ENCODE measurements around the gene GATA1.

Gene GATA1

DNA sequence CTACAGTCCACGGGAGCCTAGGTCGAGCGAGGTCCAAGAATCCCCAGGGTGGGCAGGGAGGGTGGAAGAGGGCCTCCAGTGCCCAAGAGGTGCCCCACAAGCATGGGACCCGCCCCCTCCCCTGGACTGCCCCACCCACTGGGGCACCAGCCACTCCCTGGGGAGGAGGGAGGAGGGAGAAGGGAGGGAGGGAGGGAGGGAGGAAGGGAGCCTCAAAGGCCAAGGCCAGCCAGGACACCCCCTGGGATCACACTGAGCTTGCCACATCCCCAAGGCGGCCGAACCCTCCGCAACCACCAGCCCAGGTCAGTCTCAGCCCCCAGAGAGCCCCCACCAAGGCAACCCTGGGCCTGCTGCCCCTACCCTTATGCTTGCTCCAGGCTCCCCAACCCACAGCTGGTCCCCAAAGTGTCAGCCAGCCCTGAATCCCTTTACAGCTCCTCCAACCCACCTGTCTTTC, at the start of gene GATA1:
TSS of gene GATA1 (plus strand) at position 250 of the 460 bp plus-strand sequence. CDS start 4,520 bp downstream, outside the sequence.
- TF ChIP-seq, protein P1, sequence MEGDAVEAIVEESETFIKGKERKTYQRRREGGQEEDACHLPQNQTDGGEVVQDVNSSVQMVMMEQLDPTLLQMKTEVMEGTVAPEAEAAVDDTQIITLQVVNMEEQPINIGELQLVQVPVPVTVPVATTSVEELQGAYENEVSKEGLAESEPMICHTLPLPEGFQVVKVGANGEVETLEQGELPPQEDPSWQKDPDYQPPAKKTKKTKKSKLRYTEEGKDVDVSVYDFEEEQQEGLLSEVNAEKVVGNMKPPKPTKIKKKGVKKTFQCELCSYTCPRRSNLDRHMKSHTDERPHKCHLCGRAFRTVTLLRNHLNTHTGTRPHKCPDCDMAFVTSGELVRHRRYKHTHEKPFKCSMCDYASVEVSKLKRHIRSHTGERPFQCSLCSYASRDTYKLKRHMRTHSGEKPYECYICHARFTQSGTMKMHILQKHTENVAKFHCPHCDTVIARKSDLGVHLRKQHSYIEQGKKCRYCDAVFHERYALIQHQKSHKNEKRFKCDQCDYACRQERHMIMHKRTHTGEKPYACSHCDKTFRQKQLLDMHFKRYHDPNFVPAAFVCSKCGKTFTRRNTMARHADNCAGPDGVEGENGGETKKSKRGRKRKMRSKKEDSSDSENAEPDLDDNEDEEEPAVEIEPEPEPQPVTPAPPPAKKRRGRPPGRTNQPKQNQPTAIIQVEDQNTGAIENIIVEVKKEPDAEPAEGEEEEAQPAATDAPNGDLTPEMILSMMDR (IDR thresholded peaks at IDR 0.05), result no peak
- Histone ChIP-seq H3K27ac (no peak within 1 kb of the TSS), H3K4me3 (no peak within 1 kb of the TSS)
- DNase-seq (ENCODE audit: low spot score), result no peak

DNA sequence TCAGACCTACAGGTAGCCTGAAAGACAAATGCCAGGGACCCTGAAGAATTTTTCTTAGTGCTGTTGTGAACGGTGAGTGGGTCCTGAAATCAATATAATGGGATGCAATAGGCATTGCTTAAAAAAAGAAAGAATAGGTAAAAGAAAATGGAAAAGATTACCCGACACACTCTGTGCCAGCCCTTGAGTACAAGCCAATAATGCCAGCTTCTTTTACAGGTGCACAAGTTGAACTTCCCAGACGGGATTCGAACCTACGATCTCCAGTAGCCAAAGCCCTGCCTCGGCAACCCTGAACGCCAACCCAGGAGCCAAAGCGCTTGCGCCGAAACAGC, 49.5 kb upstream of the GATA1 start:
- DNase-seq (ENCODE audit: low spot score), result no peak
- Histone ChIP-seq H3K27ac (no peak overlapping the region), H3K4me3 (peak overlapping the region; percentile 45)
- TF ChIP-seq, protein P1 (IDR thresholded peaks at IDR 0.05), result no peak

DNA sequence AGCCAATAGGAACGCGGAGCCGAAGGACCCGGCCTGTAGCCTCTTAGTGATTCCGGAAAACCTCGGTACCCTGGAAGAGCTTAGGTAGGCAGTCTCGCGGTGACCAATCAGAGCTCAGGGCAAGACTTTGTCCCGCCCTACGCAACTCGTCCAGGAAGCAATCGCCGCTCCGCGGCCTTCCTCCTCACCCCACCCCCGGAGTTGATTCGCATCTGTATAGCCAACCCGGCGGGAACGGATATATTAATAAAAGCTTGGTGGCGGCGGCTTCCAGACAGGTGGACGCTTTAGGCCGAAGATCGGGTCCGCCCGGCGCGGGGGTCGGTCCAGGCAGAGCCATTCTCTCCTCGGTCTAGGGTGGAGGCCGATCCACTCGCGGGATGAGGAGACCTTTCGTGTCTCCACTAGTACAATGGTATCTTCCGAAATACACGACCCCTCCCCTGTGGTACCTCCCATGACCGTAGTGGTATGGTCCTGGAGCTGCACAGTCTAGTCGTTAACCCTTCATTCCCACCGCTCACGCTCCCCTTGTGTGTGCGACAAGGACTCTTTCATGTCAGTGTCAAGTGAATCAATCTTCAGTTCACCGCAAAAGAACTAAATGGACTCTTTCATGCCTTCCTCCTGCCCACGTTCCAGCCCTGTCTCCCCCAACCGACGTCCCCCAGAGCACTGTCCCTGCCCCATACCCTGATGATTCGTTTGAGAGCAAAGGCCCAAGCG, 49.0 kb upstream of the GATA1 start:
- H3K4me3 ChIP-seq, result peak overlapping the region; percentile 67
- peak; percentile 93 for DNase-seq (ENCODE audit: low spot score)
- H3K27ac ChIP-seq, result peak overlapping the region; percentile 62 to 90
- TF ChIP-seq, protein P1 (IDR thresholded peaks at IDR 0.05), result no peak

DNA sequence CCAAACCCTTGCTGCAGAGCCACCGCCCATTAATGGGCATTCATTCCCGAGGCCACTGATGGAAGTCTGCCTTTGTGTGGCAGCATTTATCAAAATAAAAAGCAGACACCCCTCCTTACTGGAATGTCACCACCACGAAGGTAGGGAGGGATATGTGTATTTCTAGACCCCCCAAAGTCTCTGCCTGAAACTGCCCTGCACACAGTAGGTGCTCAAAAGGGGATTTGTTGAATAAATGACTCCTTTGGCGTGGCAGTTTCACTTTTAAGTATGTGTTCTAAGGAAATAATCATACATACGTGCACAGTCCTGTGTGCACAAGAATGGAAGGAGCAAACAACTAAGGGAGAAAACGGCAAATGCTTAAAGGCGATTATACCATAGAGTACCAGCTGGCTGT, 48.5 kb upstream of the GATA1 start:
- H3K27ac ChIP-seq, result peak overlapping the region; percentile 62 to 90
- DNase-seq (ENCODE audit: low spot score), result no peak

DNA sequence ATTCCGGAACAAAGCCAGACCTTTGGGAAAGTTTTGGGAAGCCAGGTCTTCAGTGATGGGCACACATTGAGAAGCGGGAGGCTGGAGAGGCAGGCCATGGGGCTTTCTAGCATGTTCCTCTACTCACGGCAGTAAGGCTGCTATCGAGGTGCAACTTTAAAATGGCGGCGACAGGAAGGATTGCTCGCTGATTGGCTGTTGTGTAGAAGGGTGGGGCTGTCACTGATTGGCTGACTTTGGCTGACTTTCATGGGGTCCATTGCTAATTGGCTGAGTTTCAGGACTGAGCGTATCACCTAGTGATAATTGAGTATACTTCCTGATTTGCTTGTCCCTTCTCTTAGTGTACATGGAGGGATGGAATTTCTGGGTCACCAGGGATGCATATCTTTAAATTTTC, 44.6 kb upstream of the GATA1 start:
- H3K4me3 ChIP-seq, result no peak overlapping the region
- TF ChIP-seq, protein P1 (IDR thresholded peaks at IDR 0.05), result no peak
- no peak for DNase-seq (ENCODE audit: low spot score)
- no peak overlapping the region for H3K27ac ChIP-seq

More for the DNA sequence above, 48.5 kb upstream of the GATA1 start:
- peak overlapping the region; percentile 67 for H3K4me3 ChIP-seq
- TF ChIP-seq, protein P1 (IDR thresholded peaks at IDR 0.05), result no peak

DNA sequence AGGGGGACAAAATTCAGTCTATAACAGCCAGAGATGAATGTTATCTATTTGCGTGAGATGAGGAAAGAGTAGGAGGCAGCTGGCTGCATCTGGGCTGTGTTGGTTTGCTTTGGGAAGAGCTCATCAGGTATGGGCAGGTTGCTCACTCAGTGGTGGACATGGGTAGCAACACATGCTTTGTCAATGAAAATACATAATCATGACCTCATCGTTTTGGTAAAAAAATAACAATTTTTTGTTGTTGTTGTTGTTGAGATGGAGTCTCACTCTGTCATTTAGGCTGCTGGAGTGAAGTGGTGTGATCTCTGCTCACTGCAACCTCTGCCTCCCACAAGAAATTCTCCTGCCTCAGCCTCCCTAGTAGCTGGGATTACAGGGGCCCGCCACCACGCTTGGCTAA, 41.2 kb upstream of the GATA1 start:
- Histone ChIP-seq H3K4me3 (no peak overlapping the region), H3K27ac (no peak overlapping the region)
- DNase-seq (ENCODE audit: low spot score), result no peak
- TF ChIP-seq, protein P1 (IDR thresholded peaks at IDR 0.05), result no peak

DNA sequence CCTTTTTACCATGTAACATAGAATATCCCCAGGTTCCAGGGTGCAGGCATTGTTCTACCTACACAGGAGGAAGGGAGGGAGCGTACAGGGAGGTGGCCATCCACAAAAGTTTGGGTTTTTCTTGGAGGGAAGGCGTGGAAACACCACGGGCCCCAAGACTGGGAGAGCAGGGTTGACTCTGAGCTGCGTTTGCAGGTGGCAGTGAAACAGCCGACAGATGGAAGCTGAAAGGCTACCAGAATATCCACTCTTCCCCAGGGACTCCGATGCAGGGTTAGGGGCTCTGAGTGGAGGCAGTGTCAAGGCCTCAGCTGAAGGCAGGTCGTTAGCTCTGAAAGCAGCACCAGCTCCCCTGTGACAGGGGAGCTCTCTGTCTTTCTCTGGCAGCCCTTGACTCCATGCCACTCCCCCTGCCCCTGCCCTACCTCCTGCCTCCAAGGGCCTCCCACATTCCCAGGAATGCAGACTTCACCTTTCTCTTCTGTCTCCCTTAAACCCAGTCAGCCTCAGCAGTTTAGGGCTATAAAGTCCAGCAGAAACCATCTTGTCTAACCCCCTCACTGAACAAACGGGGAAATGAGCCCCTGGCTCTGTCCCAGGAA, 38.9 kb upstream of the GATA1 start:
- H3K4me3 ChIP-seq, result no peak overlapping the region
- no peak for DNase-seq (ENCODE audit: low spot score)
- H3K27ac ChIP-seq, result no peak overlapping the region
- TF ChIP-seq, protein P1 (IDR thresholded peaks at IDR 0.05), result no peak

Measured in coronary artery (tissue), 2 donors.